GM18505 (cell line): ENCODE data around the gene HTR5A.

Experiments used
- ATAC-seq: cut with Tn5 transposase; IDR thresholded peaks from one replicate; pipeline ENCODE4 v1.9.1; 2021; ENCODE audit not compliant: unreplicated experiment
- POLR2A ChIP-seq: IDR thresholded peaks from 4 replicates; pipeline ENCODE4 v1.6.1; 2011; ENCODE audit warnings: borderline replicate concordance; ENCODE audit not compliant: insufficient read depth, insufficient read length; ENCODE audit errors: extremely low read depth

Gene HTR5A

DNA sequence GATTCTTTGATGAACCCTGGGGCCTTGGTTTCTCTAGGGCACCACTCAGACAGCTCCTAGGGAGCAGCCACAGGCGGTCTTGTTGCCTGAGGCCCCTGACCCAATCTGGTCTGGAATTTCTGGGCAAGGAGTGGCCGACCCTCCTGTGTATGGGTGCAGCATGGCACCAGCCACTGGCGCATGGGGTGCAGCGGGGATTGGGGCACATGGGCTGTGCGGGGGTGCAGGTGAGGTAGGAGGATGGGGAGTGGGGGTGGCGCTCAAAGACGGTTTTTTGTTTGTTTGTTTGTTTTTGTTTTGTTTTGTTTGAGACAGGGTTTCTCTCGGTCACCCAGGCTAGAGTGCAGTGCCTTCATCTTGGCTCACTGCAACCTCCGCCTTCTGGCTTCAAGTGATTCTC, 62.3 kb downstream of the HTR5A start:
- no peak for ATAC-seq

DNA sequence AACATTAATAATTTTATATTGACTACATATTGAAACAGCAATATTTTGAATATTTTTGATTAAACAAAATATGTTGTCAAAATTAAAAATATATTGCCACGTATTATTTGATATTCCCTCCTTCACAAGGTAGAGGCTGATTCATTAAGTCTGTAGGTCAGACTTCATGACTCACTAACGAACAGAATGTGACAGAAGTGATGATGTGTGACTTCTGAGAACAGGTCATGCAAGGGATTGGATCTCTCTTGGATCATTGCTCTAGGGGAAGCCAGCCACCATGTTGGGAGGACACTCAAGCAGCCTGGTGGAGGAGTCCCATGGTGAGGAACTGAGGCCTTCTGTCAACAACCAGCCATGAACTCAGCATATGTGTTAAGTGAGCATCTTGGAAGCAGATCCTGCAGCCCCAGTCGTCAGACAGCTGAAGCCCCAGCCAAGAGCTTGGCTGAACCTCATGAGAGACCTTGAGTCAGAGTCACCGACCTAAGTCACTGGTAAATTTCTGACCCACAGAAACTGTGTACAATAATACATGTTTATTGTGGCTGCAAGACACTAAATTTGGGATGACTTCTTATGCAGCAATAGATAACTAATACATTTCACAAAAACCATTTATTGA, 66.6 kb downstream of the HTR5A start:
- ATAC-seq: no peak
- no peak for TF ChIP-seq POLR2A

More for the DNA sequence above, 62.3 kb downstream of the HTR5A start:
- no peak for TF ChIP-seq POLR2A
